GM12878 (cell line): ENCODE measurements around the gene PPARD. TPM values are rescaled to one million over a fixed set of nuclear protein-coding genes. Genes with fewer than 3 reads are reported as not detected.

Experiments
- ATAC-seq: fragments of 200-7000 bp; cut with Tn5 transposase; 3 replicates; pipeline ENCODE4 v1.9.1; 2020; ENCODE audit warnings: mild to moderate bottlenecking, moderate library complexity
- BruUV-seq: library from RNA; stranded (reverse); fragments of 400-500 nt; replicated peaks from 2 replicates; lab custom pipeline; 2021; lab: Mats Ljungman, UMichigan
- CTCF ChIA-PET: fragments of 300-600 bp; sonication (Branson Sonifier 250); formaldehyde crosslinking; extraction: SDS; loops from one replicate; lab custom pipeline; 2021; ENCODE audit warnings: inconsistent platforms; lab: Yijun Ruan, JAX
- POLR2A ChIA-PET: fragments of 350-600 bp; formaldehyde crosslinking; extraction: SDS; loops from one replicate; lab custom pipeline; 2021; ENCODE audit warnings: inconsistent platforms; lab: Charles Lee
- RAD21 ChIA-PET: fragments of 300-600 bp; sonication (Branson Sonifier 250); formaldehyde crosslinking; loops from one replicate; lab custom pipeline; 2023; ENCODE audit warnings: antibody characterized with exemption; ENCODE audit not compliant: unreplicated experiment; lab: Charles Lee
- SMC1A ChIA-PET: fragments of 300-600 bp; sonication (Branson Sonifier 250); formaldehyde crosslinking; loops from one replicate; lab custom pipeline; 2023; ENCODE audit not compliant: unreplicated experiment, uncharacterized antibody; lab: Charles Lee
- DNase-seq: peaks from one replicate; pipeline ENCODE4 v3.0.0-alpha.2; 2011; ENCODE audit warnings: low read depth, low spot score
- FAIRE-seq: peaks from 3 replicates; lab custom pipeline; 2011; peaks lifted over from hg19 to GRCh38; lab: Jason Lieb, UNC
- H2AFZ ChIP-seq: 2 replicates; pipeline ENCODE4 v1.6.0; 2011; ENCODE audit warnings: low read depth, low read length, control low read depth; ENCODE audit not compliant: control insufficient read depth
- H3K27ac ChIP-seq: 2 replicates; pipeline ENCODE4 v1.5.1; 2011; ENCODE audit warnings: control low read depth; ENCODE audit not compliant: control insufficient read depth, insufficient read depth
- H3K27me3 ChIP-seq, 2 experiments: replicated peaks in 1 of 2; 2 replicates each; pipeline versions ENCODE4 v1.6.0 to v1.6.1; 2011; ENCODE audit warnings: low read length in 1 of 2; ENCODE audit not compliant: control insufficient read depth in 2 of 2, insufficient read depth in 2 of 2
- H3K36me3 ChIP-seq, 2 experiments: 2 replicates each; pipeline ENCODE4 v1.5.1; 2011; ENCODE audit warnings: low read length in 1 of 2; ENCODE audit not compliant: control insufficient read depth in 2 of 2, insufficient read depth in 2 of 2
- H3K4me1 ChIP-seq: 2 replicates; pipeline ENCODE4 v1.6.1; 2011; ENCODE audit warnings: mild to moderate bottlenecking, low read length, moderate library complexity, mixed read lengths; ENCODE audit not compliant: control insufficient read depth, insufficient read depth
- H3K4me2 ChIP-seq: 2 replicates; pipeline ENCODE4 v1.6.0; 2011; ENCODE audit warnings: control low read depth; ENCODE audit not compliant: control insufficient read depth, insufficient read depth
- H3K4me3 ChIP-seq: fragments of 200-600 bp; sonication (generic); 2 replicates; pipeline ENCODE4 v1.5.1; 2016
- H3K79me2 ChIP-seq: 2 replicates; pipeline ENCODE4 v1.6.0; 2011; ENCODE audit warnings: low read length; ENCODE audit not compliant: control insufficient read depth, insufficient read depth
- H3K9ac ChIP-seq: 2 replicates; pipeline ENCODE4 v1.8.0; 2011; ENCODE audit warnings: low read length, control low read depth, mixed read lengths; ENCODE audit not compliant: control insufficient read depth, insufficient read depth
- H3K9me3 ChIP-seq: replicated peaks from 3 replicates; pipeline ENCODE4 v1.5.1; 2011; ENCODE audit warnings: mild to moderate bottlenecking, low read length; ENCODE audit not compliant: control insufficient read depth, insufficient read depth
- H4K20me1 ChIP-seq: 2 replicates; pipeline ENCODE4 v1.6.0; 2011; ENCODE audit not compliant: control insufficient read depth, insufficient read depth
- GABPA ChIP-seq: IDR thresholded peaks from 2 replicates; pipeline ENCODE4 v1.6.1; 2014; ENCODE audit warnings: antibody characterized with exemption, low read depth, mild to moderate bottlenecking, inconsistent platforms
- KDM1A ChIP-seq: fragments of 200-600 bp; sonication (generic); IDR thresholded peaks from 2 replicates; pipeline ENCODE4 v1.6.1; 2016; ENCODE audit warnings: borderline replicate concordance
- NFIC ChIP-seq: IDR thresholded peaks from 2 replicates; pipeline ENCODE4 v1.6.1; 2012; ENCODE audit warnings: low read depth, mild to moderate bottlenecking, inconsistent platforms, low read length, moderate library complexity
- NR2C1 ChIP-seq: fragments of 450-650 bp; IDR thresholded peaks from 2 replicates; pipeline ENCODE4 v1.6.1; 2017; ENCODE audit warnings: antibody characterized with exemption, mild to moderate bottlenecking, moderate library complexity
- RB1 ChIP-seq: fragments of 450-650 bp; formaldehyde crosslinking; IDR thresholded peaks from 2 replicates; pipeline ENCODE4 v1.6.1; 2017; ENCODE audit warnings: mild to moderate bottlenecking, borderline replicate concordance
- SMC3 ChIP-seq: IDR thresholded peaks from 2 replicates; pipeline ENCODE4 v1.6.1; 2011; ENCODE audit warnings: low read length, improper control_type of control experiment, borderline replicate concordance
- STAT1 ChIP-seq: fragments of 450-650 bp; conservative IDR thresholded peaks from 2 replicates; pipeline ENCODE4 v1.6.1; 2014; ENCODE audit warnings: antibody characterized with exemption, mild to moderate bottlenecking
- STAT3 ChIP-seq: IDR thresholded peaks from 2 replicates; pipeline ENCODE4 v1.6.1; 2011; ENCODE audit warnings: low read depth, low read length, improper control_type of control experiment
- TCF3 ChIP-seq: IDR thresholded peaks from 2 replicates; pipeline ENCODE4 v1.6.1; 2012; ENCODE audit warnings: low read depth, mild to moderate bottlenecking, low read length, borderline replicate concordance; ENCODE audit not compliant: insufficient read depth
- WGBS: methylation state at CpG from one replicate; pipeline ENCODE4 v1.1.6; 2016; ENCODE audit warnings: low lambda C conversion rate; ENCODE audit not compliant: insufficient replicate concordance, insufficient coverage; ENCODE audit errors: missing lambda C conversion rate; 5-methylcytosine and 5-hydroxymethylcytosine counted together
- in situ Hi-C: fragments of 300-500 bp; cut with MboI; formaldehyde crosslinking; loops from 9 replicates; pipeline ENCODE4 v1.14.3; 2018; ENCODE audit warnings: mixed read lengths
- intact Hi-C: fragments of 100-400 bp; cut with micrococcal nuclease; formaldehyde crosslinking; loops from one replicate; pipeline ENCODE4 v1.14.2; 2022; ENCODE audit not compliant: unreplicated experiment
- polyA plus RNA-seq, 11 experiments: library from polyadenylated mRNA; depleted of rRNA in 4 of 11; unstranded in 6 of 11; stranded (reverse) in 5 of 11; fragments of >200 nt; fragmentation: Nextera tagmentation in 4 of 11; fragmentation: Illumina TruSeq in 1 of 11; extraction: Ambion mirVana in 4 of 11; extraction: Trizol in 1 of 11; gene quantifications; 1 replicate in 1 of 11; 2 replicates in 10 of 11; pipeline versions ENCODE4 v1.2.1 to v1.2.3, GENCODE V29; 2011 to 2016; ENCODE audit warnings: inconsistent platforms in 2 of 11, missing spikeins in 2 of 11, low read depth in 1 of 11
- total RNA-seq, 4 experiments: library from RNA; depleted of rRNA in 3 of 4; stranded (reverse); fragments of >200 nt in 3 of 4; fragmentation: Illumina TruSeq in 1 of 4; extraction: Trizol in 1 of 4; gene quantifications; 2 replicates each; pipeline versions ENCODE4 v1.2.1 to v1.2.3, GENCODE V29; 2013 to 2021
- TF ChIP-seq, protein P1 (sequence below): fragments of 450-650 bp; IDR thresholded peaks from 2 replicates; pipeline ENCODE4 v1.6.1; 2017; ENCODE audit warnings: low read depth, mild to moderate bottlenecking, moderate library complexity
- TF ChIP-seq, protein P2 (sequence below): IDR thresholded peaks from 2 replicates; pipeline ENCODE4 v1.6.1; 2012; ENCODE audit warnings: low read depth, low read length, improper control_type of control experiment
- TF ChIP-seq, protein P3 (sequence below): IDR thresholded peaks from 2 replicates; pipeline ENCODE4 v1.6.1; 2012; ENCODE audit warnings: mild to moderate bottlenecking, low read depth, low read length
- TF ChIP-seq, protein P4 (sequence below): fragments of 450-650 bp; formaldehyde crosslinking; IDR thresholded peaks from 2 replicates; pipeline ENCODE4 v1.5.0; 2022; ENCODE audit warnings: mild to moderate bottlenecking, missing genetic modification characterization

PPARD gene
- total and polyA plus RNA-seq, 10 of the 15 experiments (the other 5 are each of a cell fraction or from before 2014, with no cell fraction given): 0.05 to 12.6 (median 6.7) TPM

DNA sequence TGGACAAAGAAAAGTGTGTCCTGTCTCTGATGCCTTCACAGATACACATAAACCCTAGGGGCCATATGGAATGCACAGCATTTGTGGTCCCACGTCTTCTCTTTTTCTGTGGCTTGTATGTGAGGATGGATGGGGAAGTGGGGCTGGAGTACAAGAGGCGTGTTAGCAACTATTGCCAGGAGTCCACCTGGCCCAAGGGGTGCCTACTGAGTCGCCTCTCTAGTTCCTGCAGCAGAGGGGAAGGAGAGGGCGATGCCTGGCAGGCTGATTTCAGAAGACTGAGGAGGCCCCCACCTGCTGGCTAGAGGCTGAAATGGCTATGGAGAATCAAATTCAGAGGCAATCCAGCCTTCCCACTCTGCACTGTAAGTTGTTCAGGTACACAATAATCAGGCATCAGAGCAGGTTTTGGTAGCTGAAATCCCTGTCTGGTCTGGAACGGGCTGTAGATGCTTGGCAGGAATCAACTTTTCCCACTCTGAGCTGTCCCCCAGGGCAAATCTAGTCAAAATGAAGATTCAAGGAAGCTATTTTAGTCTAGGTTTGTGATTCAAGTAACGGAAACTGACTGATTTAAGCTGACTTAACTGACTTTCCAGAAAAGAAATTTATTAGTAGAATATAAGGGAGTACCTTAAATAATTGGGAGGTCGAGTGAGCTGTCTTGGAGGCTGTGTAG, 14.9 kb upstream of the PPARD start:
- Histone ChIP-seq H3K4me3 (no peak overlapping the region), H3K9me3 (no peaks in the 10 kb centered on the region), H3K27me3 (no peaks in the 10 kb centered on the region), H4K20me1 (no peaks in the 10 kb centered on the region), H3K27ac (no peak overlapping the region), H2AFZ (no peak overlapping the region; the same call in 1 of the 2 replicates), H3K36me3 (no peaks in the 10 kb centered on the region), H3K9ac (no peak overlapping the region), H3K4me2 (no peak overlapping the region), H3K4me1 (no peaks in the 10 kb centered on the region), H3K79me2 (no peaks in the 10 kb centered on the region)
- no TSS peak for BruUV-seq
- ChIA-PET POLR2A (interaction anchor here (0.6 to 2.0 kb wide), 6 partner anchors 24 to 494 kb away, joined by 3 to 7 read pairs (median 4); partner anchors contain the start of gene DEF6), RAD21 (interaction anchor here (0.6 to 6.5 kb wide), 12 partner anchors 13 to 122 kb away, joined by 3 to 127 read pairs (median 3); partner anchors contain the start of genes DEF6, PPARD and ZNF76), CTCF (interaction anchor here (0.6 to 12.2 kb wide), 26 partner anchors 12 to 224 kb away, joined by 3 to 217 read pairs (median 4); partner anchors contain the start of genes DEF6 and FANCE), SMC1A (interaction anchor here (0.7 to 9.1 kb wide), 11 partner anchors 9 to 139 kb away, joined by 3 to 135 read pairs (median 4); partner anchors contain the start of genes DEF6 and FANCE)
- FAIRE-seq: peak; percentile 95
- DNase-seq: no peak
- intact Hi-C loops (loop anchor here (1.0 kb wide), 1 partner anchor 30 kb away; the partner anchor contains the start of gene DEF6), in situ Hi-C loops (no loop called here)
- WGBS: 16% methylated on average over 7 of the region's 7 CpGs
- peak; percentile 99 for ATAC-seq
- TF ChIP-seq RB1 (0 out of 2 replicates have a peak, but pooled peaks have one; percentile 37), NR2C1 (no peak), STAT3 (no peak), SMC3 (peak; percentile 85), STAT1 (0 out of 2 replicates have a peak, but pooled peaks have one; percentile 46), NFIC (no peak), GABPA (0 out of 2 replicates have a peak, but pooled peaks have one; percentile 31), KDM1A (no peak), TCF3 (no peak)
- TF ChIP-seq, protein P1, sequence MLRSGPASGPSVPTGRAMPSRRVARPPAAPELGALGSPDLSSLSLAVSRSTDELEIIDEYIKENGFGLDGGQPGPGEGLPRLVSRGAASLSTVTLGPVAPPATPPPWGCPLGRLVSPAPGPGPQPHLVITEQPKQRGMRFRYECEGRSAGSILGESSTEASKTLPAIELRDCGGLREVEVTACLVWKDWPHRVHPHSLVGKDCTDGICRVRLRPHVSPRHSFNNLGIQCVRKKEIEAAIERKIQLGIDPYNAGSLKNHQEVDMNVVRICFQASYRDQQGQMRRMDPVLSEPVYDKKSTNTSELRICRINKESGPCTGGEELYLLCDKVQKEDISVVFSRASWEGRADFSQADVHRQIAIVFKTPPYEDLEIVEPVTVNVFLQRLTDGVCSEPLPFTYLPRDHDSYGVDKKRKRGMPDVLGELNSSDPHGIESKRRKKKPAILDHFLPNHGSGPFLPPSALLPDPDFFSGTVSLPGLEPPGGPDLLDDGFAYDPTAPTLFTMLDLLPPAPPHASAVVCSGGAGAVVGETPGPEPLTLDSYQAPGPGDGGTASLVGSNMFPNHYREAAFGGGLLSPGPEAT: no peak
- TF ChIP-seq, protein P2, sequence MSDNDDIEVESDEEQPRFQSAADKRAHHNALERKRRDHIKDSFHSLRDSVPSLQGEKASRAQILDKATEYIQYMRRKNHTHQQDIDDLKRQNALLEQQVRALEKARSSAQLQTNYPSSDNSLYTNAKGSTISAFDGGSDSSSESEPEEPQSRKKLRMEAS: no peak
- TF ChIP-seq, protein P3, sequence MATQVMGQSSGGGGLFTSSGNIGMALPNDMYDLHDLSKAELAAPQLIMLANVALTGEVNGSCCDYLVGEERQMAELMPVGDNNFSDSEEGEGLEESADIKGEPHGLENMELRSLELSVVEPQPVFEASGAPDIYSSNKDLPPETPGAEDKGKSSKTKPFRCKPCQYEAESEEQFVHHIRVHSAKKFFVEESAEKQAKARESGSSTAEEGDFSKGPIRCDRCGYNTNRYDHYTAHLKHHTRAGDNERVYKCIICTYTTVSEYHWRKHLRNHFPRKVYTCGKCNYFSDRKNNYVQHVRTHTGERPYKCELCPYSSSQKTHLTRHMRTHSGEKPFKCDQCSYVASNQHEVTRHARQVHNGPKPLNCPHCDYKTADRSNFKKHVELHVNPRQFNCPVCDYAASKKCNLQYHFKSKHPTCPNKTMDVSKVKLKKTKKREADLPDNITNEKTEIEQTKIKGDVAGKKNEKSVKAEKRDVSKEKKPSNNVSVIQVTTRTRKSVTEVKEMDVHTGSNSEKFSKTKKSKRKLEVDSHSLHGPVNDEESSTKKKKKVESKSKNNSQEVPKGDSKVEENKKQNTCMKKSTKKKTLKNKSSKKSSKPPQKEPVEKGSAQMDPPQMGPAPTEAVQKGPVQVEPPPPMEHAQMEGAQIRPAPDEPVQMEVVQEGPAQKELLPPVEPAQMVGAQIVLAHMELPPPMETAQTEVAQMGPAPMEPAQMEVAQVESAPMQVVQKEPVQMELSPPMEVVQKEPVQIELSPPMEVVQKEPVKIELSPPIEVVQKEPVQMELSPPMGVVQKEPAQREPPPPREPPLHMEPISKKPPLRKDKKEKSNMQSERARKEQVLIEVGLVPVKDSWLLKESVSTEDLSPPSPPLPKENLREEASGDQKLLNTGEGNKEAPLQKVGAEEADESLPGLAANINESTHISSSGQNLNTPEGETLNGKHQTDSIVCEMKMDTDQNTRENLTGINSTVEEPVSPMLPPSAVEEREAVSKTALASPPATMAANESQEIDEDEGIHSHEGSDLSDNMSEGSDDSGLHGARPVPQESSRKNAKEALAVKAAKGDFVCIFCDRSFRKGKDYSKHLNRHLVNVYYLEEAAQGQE: no peak
- TF ChIP-seq, protein P4, sequence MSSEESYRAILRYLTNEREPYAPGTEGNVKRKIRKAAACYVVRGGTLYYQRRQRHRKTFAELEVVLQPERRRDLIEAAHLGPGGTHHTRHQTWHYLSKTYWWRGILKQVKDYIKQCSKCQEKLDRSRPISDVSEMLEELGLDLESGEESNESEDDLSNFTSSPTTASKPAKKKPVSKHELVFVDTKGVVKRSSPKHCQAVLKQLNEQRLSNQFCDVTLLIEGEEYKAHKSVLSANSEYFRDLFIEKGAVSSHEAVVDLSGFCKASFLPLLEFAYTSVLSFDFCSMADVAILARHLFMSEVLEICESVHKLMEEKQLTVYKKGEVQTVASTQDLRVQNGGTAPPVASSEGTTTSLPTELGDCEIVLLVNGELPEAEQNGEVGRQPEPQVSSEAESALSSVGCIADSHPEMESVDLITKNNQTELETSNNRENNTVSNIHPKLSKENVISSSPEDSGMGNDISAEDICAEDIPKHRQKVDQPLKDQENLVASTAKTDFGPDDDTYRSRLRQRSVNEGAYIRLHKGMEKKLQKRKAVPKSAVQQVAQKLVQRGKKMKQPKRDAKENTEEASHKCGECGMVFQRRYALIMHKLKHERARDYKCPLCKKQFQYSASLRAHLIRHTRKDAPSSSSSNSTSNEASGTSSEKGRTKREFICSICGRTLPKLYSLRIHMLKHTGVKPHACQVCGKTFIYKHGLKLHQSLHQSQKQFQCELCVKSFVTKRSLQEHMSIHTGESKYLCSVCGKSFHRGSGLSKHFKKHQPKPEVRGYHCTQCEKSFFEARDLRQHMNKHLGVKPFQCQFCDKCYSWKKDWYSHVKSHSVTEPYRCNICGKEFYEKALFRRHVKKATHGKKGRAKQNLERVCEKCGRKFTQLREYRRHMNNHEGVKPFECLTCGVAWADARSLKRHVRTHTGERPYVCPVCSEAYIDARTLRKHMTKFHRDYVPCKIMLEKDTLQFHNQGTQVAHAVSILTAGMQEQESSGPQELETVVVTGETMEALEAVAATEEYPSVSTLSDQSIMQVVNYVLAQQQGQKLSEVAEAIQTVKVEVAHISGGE (CRISPR knock-in tag): no peak
